ENCODE data around the gene RPUSD1. TPM values are rescaled to one million over a fixed set of nuclear protein-coding genes. Genes with fewer than 3 reads are reported as not detected.

The RPUSD1 gene
- total RNA-seq, 1 experiment from 2014 or later, result 45.1 TPM

GRCh38 chr16:798666-799065, 10.5 kb upstream of the RPUSD1 start (continued):
- TF ChIP-seq ZNF532 (CRISPR knock-in tag; IDR thresholded peaks at IDR 0.05; ENCODE audit: borderline replicate concordance), result no peak
- TF ChIP-seq E2F4 (CRISPR knock-in tag; IDR thresholded peaks at IDR 0.05; ENCODE audit: borderline replicate concordance, low read depth), result no peak
- TF ChIP-seq JUN (CRISPR knock-in tag; IDR thresholded peaks at IDR 0.05), result no peak
- TF ChIP-seq USF1 (CRISPR knock-in tag; IDR thresholded peaks at IDR 0.05), result no peak
- no peak for TF ChIP-seq MYBL2 (CRISPR knock-in tag; IDR thresholded peaks at IDR 0.05)
- TF ChIP-seq ESRRA (CRISPR knock-in tag; IDR thresholded peaks at IDR 0.05; ENCODE audit: borderline replicate concordance), result no peak
- no peak for TF ChIP-seq ZSCAN18 (CRISPR knock-in tag; IDR thresholded peaks at IDR 0.05)

- POLR2A ChIA-PET, result interaction anchor here (1.3 kb wide), 1 partner anchor 9 kb away, joined by 3 read pairs; the partner anchor contains the start of genes CHTF18 and RPUSD1
- no peak for ATAC-seq
- Mint-ChIP-seq H3K9me3 (no peaks in the 10 kb centered on the region), H3K27ac (no peak overlapping the region), H3K4me1 (no peaks in the 10 kb centered on the region), H3K36me3 (peaks cover 10% of the 10 kb centered on the region), H3K4me3 (no peak overlapping the region), H3K27me3 (ENCODE audit: low read depth) (peaks cover 18% of the 10 kb centered on the region)
- DNase-seq (ENCODE audit: low spot score), result no peak
- CTCF ChIA-PET, result no interaction called here
- TF ChIP-seq ZNF416 (CRISPR knock-in tag; IDR thresholded peaks at IDR 0.05) (no peak), AR (CRISPR knock-in tag; IDR thresholded peaks at IDR 0.05) (no peak), ZMAT4 (CRISPR knock-in tag; IDR thresholded peaks at IDR 0.05) (no peak), ATF6 (CRISPR knock-in tag; IDR thresholded peaks at IDR 0.05) (no peak), NFATC4 (CRISPR knock-in tag; IDR thresholded peaks at IDR 0.05) (no peak), IRF1 (CRISPR knock-in tag; IDR thresholded peaks at IDR 0.05) (no peak)
Measured at GRCh38 chr16:797686-798085, 9.5 kb upstream of the RPUSD1 start.
